ENCODE measurements around the gene RAB8B. TPM values are rescaled to one million over a fixed set of nuclear protein-coding genes. Genes with fewer than 3 reads are reported as not detected.

The RAB8B gene
- total and polyA plus RNA-seq, 4 donors: 3.8 to 26.5 (median 7.6) TPM

- TF ChIP-seq REST (IDR thresholded peaks at IDR 0.05) (no peak), HNF4A (conservative IDR thresholded peaks at IDR 0.05) (no peak), HNF4G (IDR thresholded peaks at IDR 0.05) (no peak), FOXA1 (IDR thresholded peaks at IDR 0.05) (no peak), YY1 (IDR thresholded peaks at IDR 0.05) (no peak)
Measured at GRCh38 chr15:63238171-63238570, 48.8 kb downstream of the RAB8B start (continued).

- no peak overlapping the region for H3K27ac ChIP-seq (ENCODE audit: low read depth in 1 of 2, low read length in 2 of 2)
- no peaks in the 10 kb centered on the region for H3K36me3 ChIP-seq (ENCODE audit: control insufficient read depth in 4 of 4, insufficient read depth in 3 of 4, low read depth in 1 of 4, low read length in 3 of 4)
- H3K4me1 ChIP-seq (ENCODE audit: control insufficient read depth in 4 of 4, insufficient read depth in 4 of 4, low read length in 3 of 4): peaks cover 4 to 12% (median 6%) of the 10 kb centered on the region in 4 donors
- H3K27me3 ChIP-seq (ENCODE audit: control insufficient read depth in 4 of 4, insufficient read depth in 4 of 4, low read length in 3 of 4): no peaks in the 10 kb centered on the region
- DNase-seq (ENCODE audit: low spot score): no peak
- WGBS: 76% methylated on average over 1 of the region's 1 CpG
- no peak overlapping the region for H3K9ac ChIP-seq (ENCODE audit: low read depth in 1 of 2, low read length in 2 of 2)
- TF ChIP-seq FOXA2 (IDR thresholded peaks at IDR 0.05) (no peak), NR2F2 (IDR thresholded peaks at IDR 0.05) (no peak), FOXA1 (IDR thresholded peaks at IDR 0.05) (no peak)
- H3K9me3 ChIP-seq (ENCODE audit: control insufficient read depth in 4 of 4, low read length in 3 of 4): no peaks in the 10 kb centered on the region
- no peak overlapping the region for H3K4me3 ChIP-seq (ENCODE audit: low read depth in 1 of 3, low read length in 3 of 3)
Measured at GRCh38 chr15:63238796-63239195, 49.4 kb downstream of the RAB8B start.

GRCh38 chr15:63240109-63240508 is 50.7 kb downstream of the RAB8B start:
- WGBS: 94% methylated on average over 3 of the region's 3 CpGs

More at GRCh38 chr15:63240109-63240508, 50.7 kb downstream of the RAB8B start:
- DNase-seq (ENCODE audit: low spot score): no peak
- Histone ChIP-seq H3K36me3 (ENCODE audit: control insufficient read depth in 4 of 4, insufficient read depth in 3 of 4, low read depth in 1 of 4, low read length in 3 of 4) (no peaks in the 10 kb centered on the region), H3K9me3 (ENCODE audit: control insufficient read depth in 4 of 4, low read length in 3 of 4) (no peaks in the 10 kb centered on the region), H3K4me1 (ENCODE audit: control insufficient read depth in 4 of 4, insufficient read depth in 4 of 4, low read length in 3 of 4) (peaks cover 0 to 3% (median under 1%) of the 10 kb centered on the region in 4 donors), H3K27me3 (ENCODE audit: control insufficient read depth in 4 of 4, insufficient read depth in 4 of 4, low read length in 3 of 4) (no peaks in the 10 kb centered on the region), H3K27ac (ENCODE audit: low read depth in 1 of 2, low read length in 2 of 2) (no peak overlapping the region), H3K9ac (ENCODE audit: low read depth in 1 of 2, low read length in 2 of 2) (no peak overlapping the region), H3K4me3 (ENCODE audit: low read depth in 1 of 3, low read length in 3 of 3) (no peak overlapping the region)
- TF ChIP-seq HNF4G (IDR thresholded peaks at IDR 0.05) (no peak), ZBTB33 (IDR thresholded peaks at IDR 0.05) (no peak), CTCF (IDR thresholded peaks at IDR 0.05; ENCODE audit: low read depth, low read length, missing input control) (no peak), GABPA (IDR thresholded peaks at IDR 0.05 in 1 of 2, conservative IDR thresholded peaks at IDR 0.05 in 1 of 2) (no peak), HNF4A (conservative IDR thresholded peaks at IDR 0.05) (no peak), JUND (IDR thresholded peaks at IDR 0.05) (no peak), FOXA1 (IDR thresholded peaks at IDR 0.05) (no peak)
